Body of pancreas (tissue), 4 donors: ENCODE data around the gene NAIF1.

Experiments used
- POLR2A ChIP-seq, 3 donors: fragments of 450-650 bp; IDR thresholded peaks; one replicate each; pipeline ENCODE4 v1.6.1; 2016; ENCODE audit warnings: antibody characterized with exemption in 3 of 3, mild to moderate bottlenecking in 2 of 3
- TF ChIP-seq, protein P1 (sequence below), 7 experiments: fragments of 450-650 bp in 4 of 7; fragments of 200-600 bp in 3 of 7; sonication (generic) in 3 of 7; IDR thresholded peaks; one replicate each; pipeline ENCODE4 v1.5.1; 2016 to 2019; ENCODE audit warnings: antibody characterized with exemption in 7 of 7

DNA sequence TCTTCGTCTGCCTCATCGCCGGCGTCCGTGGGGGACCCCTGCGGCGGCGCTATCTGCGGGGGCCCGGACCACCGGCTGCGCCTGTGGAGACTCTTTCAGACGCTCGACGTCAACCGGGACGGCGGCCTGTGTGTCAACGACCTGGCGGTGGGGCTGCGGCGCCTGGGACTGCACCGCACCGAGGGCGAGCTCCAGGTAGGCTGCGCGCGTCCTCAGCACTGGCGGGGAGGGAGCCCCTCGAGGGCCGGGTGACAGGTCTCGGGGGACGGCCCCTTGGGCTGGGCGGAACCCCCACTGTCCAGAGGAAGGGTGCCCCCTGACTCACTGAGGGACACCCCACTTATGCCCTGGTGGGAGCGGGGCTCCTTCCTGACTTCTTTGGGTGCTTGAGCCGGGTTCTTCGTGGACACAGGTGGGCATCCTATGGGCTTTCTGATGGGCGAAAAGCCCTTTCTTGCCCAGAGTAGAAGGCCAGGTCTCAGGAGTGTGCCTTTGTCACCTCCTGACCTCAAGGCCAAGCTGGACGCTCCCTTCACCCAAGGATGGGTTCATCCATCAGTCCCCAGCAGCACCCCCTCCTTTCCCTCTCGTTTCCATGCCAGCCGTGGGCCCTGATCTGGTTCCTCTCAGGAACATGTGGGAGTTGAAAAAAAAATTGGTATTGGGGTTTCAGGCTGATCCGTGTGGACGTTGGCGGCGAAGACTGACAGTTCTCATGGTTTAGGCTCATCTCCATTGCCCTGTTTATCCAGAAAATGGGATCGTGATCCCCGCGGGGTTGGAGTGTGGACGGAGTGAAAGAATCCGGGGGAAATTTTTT lies 1.5 kb upstream of the NAIF1 start:
- TF ChIP-seq, protein P1, sequence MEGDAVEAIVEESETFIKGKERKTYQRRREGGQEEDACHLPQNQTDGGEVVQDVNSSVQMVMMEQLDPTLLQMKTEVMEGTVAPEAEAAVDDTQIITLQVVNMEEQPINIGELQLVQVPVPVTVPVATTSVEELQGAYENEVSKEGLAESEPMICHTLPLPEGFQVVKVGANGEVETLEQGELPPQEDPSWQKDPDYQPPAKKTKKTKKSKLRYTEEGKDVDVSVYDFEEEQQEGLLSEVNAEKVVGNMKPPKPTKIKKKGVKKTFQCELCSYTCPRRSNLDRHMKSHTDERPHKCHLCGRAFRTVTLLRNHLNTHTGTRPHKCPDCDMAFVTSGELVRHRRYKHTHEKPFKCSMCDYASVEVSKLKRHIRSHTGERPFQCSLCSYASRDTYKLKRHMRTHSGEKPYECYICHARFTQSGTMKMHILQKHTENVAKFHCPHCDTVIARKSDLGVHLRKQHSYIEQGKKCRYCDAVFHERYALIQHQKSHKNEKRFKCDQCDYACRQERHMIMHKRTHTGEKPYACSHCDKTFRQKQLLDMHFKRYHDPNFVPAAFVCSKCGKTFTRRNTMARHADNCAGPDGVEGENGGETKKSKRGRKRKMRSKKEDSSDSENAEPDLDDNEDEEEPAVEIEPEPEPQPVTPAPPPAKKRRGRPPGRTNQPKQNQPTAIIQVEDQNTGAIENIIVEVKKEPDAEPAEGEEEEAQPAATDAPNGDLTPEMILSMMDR (IDR thresholded peaks at IDR 0.05) = no peak
- TF ChIP-seq POLR2A (IDR thresholded peaks at IDR 0.05) = no peak
